Coronary artery (tissue), 2 donors: ENCODE measurements around the gene TP73.

Experiments
- DNase-seq: peaks from one replicate; pipeline ENCODE4 v3.0.0-alpha.2; 2017; ENCODE audit warnings: low spot score
- H3K27ac ChIP-seq, 2 donors: fragments of 200-600 bp; sonication (generic); one replicate each; pipeline ENCODE4 v1.5.1; 2016 to 2019
- H3K4me3 ChIP-seq: fragments of 200-600 bp; sonication (generic); 2 replicates; pipeline ENCODE4 v1.5.1; 2016; ENCODE audit warnings: mild to moderate bottlenecking, moderate library complexity
- TF ChIP-seq, protein P1 (sequence below): fragments of 200-600 bp; sonication (generic); IDR thresholded peaks from one replicate; pipeline ENCODE4 v1.5.1; 2019; ENCODE audit warnings: antibody characterized with exemption

TP73 gene

DNA sequence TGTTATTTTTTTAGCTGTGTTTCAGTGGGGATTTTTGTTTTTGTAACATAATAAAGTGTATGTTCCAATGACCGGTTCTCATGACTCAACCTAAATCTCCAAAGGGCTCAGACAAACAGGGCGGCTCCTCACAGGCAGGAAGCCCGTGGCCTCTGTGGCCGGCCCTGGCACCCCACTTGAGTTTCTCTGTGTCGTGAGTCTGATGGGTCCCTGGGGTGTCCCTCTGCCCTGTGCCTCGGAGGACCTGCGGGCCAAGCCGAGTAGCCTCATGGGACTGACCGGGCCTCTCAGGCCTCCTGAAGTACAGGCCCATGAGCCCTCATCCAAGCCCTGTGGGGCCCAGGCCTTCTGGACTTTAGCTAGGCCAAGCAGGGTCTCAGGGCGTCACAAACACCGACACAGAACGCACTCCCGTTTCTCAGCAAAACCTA, 83.8 kb downstream of the TP73 start:
- DNase-seq: no peak
- Histone ChIP-seq H3K27ac (no peak overlapping the region), H3K4me3 (no peak overlapping the region)
- TF ChIP-seq, protein P1, sequence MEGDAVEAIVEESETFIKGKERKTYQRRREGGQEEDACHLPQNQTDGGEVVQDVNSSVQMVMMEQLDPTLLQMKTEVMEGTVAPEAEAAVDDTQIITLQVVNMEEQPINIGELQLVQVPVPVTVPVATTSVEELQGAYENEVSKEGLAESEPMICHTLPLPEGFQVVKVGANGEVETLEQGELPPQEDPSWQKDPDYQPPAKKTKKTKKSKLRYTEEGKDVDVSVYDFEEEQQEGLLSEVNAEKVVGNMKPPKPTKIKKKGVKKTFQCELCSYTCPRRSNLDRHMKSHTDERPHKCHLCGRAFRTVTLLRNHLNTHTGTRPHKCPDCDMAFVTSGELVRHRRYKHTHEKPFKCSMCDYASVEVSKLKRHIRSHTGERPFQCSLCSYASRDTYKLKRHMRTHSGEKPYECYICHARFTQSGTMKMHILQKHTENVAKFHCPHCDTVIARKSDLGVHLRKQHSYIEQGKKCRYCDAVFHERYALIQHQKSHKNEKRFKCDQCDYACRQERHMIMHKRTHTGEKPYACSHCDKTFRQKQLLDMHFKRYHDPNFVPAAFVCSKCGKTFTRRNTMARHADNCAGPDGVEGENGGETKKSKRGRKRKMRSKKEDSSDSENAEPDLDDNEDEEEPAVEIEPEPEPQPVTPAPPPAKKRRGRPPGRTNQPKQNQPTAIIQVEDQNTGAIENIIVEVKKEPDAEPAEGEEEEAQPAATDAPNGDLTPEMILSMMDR: no peak

DNA sequence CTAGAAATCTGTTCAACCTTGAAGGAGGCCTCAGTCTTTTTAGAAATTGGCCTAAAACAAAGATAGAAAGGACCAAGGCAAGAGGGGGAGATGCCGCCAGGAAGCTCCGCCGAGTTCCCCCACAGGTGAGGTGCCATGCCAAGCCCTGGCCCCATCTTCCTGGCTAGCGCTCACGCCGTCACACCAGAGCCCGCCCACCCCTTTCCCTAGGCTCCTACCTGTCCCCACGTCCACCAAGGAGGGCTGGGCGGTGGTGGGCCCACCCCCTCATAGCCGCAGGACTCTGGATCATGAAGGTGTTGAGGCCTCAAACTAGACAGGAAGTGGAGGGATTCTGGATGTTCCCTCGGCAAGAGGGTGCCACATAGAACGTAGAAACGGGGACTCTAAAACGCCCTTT, 84.4 kb downstream of the TP73 start:
- TF ChIP-seq, protein P1: no peak
- DNase-seq: no peak
- Histone ChIP-seq H3K27ac (no peak overlapping the region), H3K4me3 (no peak overlapping the region)

DNA sequence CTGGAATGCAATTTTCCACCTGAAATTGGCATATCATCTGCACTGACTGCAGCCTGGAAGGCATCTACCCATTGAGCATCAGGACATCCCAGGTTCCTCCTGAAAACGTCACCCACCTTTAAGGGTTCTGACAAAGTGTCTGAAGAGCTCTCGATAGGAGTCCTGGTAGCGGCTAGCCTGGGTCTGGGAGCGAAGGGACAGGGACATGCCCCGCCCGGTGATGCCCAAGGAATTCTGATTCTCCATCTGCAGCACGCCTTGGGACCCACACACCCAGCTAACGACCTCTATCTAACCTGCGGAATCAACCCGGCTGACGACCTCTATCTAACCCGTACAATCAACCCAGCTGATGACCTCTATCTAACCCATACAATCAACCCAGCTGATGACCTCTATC, 86.6 kb downstream of the TP73 start:
- Histone ChIP-seq H3K27ac (no peak overlapping the region), H3K4me3 (no peak overlapping the region)
- TF ChIP-seq, protein P1: no peak
- no peak for DNase-seq

DNA sequence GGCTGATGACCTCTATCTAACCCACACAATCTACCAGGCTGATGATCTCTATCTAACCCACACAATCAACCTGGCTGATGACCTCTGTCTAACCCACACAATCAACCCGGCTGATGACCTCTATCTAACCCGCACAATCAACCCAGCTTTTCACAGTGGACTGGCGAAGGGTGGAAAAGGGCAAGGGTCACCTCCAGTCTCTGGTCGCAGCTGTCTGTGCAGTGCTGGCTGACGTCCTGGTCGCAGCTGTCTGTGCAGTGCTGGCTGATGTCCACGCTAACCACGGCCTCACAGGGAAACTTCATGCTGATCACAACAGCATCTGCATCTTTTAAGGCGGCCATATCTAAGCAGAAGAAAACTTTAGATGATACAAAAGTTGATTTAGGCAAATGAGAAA, 87.7 kb downstream of the TP73 start:
- no peak overlapping the region for H3K4me3 ChIP-seq
- no peak overlapping the region for H3K27ac ChIP-seq
- DNase-seq: no peak
- TF ChIP-seq, protein P1: no peak

DNA sequence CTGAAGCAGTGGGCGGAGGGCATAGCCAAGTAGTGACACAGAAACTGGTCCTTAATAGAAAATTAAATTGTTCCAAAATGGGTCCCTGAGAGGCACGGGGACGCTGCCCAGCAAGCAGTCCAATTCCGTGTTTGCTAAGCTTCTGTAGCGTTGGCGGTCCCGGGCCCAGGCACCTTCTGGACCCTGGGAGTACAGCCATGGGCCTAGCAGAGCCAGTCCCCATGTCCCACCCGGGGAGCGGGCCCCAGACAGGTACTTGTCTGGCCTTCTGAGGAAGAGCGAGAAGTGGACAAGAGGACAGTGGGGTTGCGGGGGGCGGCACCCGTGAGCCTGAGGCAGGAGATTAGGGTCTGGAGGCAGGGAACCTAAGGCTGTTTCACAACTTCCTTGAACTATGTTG, 88.4 kb downstream of the TP73 start:
- TF ChIP-seq, protein P1: no peak
- DNase-seq: no peak
- no peak overlapping the region for H3K4me3 ChIP-seq
- no peak overlapping the region for H3K27ac ChIP-seq

DNA sequence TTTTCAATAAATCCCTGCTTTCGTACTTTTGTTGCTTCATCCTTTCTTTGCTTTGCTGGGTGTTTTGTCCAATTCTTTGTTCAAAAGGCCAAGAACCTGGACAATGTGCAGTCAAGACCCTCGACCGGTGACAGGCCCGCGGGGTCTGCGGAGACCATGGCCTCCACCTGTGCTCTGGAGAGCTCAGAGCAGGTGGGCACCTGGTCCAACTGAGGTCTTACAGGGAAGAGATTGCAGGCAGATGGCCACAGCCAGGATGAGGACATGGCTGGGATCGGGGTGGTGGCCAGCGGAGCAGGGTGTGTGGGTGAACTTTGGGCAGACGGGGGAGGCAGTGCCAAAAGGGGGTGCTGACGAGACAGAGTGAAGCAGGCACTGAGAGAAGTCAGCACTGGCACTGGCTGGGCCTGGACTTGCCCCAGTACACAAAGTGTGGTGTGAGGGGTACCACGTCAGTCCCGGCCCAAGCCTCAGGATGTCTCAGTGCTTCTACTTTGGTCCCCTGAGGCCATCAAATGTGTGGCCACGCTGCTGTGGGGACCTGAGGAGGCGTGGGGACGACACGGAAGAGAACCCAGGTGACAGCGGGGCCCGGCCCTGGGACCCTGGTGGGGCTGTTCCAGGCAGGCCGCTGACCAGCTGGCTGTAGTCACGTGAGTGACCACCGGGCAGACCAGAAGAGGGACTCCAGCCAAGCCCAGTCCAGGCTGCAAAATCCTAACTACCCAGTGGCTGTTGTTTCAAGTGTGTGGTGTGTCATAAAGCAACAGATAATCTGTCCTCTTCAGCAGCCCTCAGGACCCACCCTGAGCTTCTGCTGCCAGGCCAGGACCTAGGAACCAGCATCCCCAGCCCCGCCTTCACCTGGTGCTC, 89.5 kb downstream of the TP73 start:
- no peak for DNase-seq
- H3K27ac ChIP-seq: no peak overlapping the region
- no peak overlapping the region for H3K4me3 ChIP-seq
- TF ChIP-seq, protein P1: no peak
